HCT116 (cell line): ENCODE results near the gene RNU1-4. TPM values are rescaled to one million over a fixed set of nuclear protein-coding genes. Genes with fewer than 3 reads are reported as not detected.

Experiments
- ATAC-seq: fragments of 200-7000 bp; cut with Tn5 transposase; 2 replicates; pipeline ENCODE4 v1.9.1; 2020; ENCODE audit warnings: mild to moderate bottlenecking, moderate library complexity
- BruUV-seq: library from RNA; stranded (reverse); fragments of 400-500 nt; replicated peaks from 2 replicates; lab custom pipeline; 2021; lab: Mats Ljungman, UMichigan
- CTCF ChIA-PET: fragments of 300-600 bp; sonication (Branson Sonifier 250); formaldehyde crosslinking; loops from one replicate; lab custom pipeline; 2021; ENCODE audit warnings: antibody characterized with exemption; lab: Charles Lee
- POLR2A ChIA-PET: fragments of 300-600, 350-600 bp; sonication (Branson Sonifier 250); formaldehyde crosslinking; loops from one replicate; lab custom pipeline; 2021; ENCODE audit warnings: antibody characterized with exemption; lab: Charles Lee
- RAD21 ChIA-PET, 2 experiments: fragments of 300-600 bp; sonication (Branson Sonifier 250); formaldehyde crosslinking; loops; one replicate each; lab custom pipeline; 2023; ENCODE audit warnings: low total read pairs in 2 of 2; ENCODE audit not compliant: uncharacterized antibody in 2 of 2, unreplicated experiment in 2 of 2, low non-redundant PET in 1 of 2; lab: Charles Lee
- DNase-seq: peaks from one replicate; pipeline ENCODE4 v3.0.0-alpha.2; 2010; ENCODE audit warnings: low read depth, low spot score
- H2AFZ ChIP-seq: fragments of 200-600 bp; shearing (Covaris generic), sonication (generic); 2 replicates; pipeline ENCODE4 v1.6.1; 2017; ENCODE audit warnings: low read depth, mixed run types, mixed read lengths, antibody characterized with exemption, low read length; ENCODE audit not compliant: poor library complexity, severe bottlenecking
- H3K27ac ChIP-seq: 2 replicates; pipeline ENCODE4 v1.5.1; 2012; ENCODE audit warnings: low read depth, low read length
- H3K27me3 ChIP-seq: fragments of 200-600 bp; sonication (generic); 2 replicates; pipeline ENCODE4 v1.6.1; 2016; ENCODE audit warnings: mixed run types, low read length, mixed read lengths; ENCODE audit not compliant: insufficient read depth
- H3K36me3 ChIP-seq, 2 experiments: fragments of 200-500 bp in 1 of 2; fragments of 200-600 bp in 1 of 2; sonication (Bioruptor generic) in 1 of 2; sonication (generic) in 1 of 2; 2 replicates each; pipeline versions ENCODE4 v1.5.1 to v1.6.1; 2014 to 2016; ENCODE audit warnings: low read length in 2 of 2, inconsistent platforms in 1 of 2, mixed read lengths in 1 of 2, mixed run types in 1 of 2; ENCODE audit not compliant: insufficient read depth in 2 of 2, control insufficient read depth in 1 of 2
- H3K4me1 ChIP-seq, 2 experiments: fragments of 200-600 bp in 1 of 2; sonication (generic) in 1 of 2; 2 replicates each; pipeline versions ENCODE4 v1.5.1 to v1.6.1; 2012 to 2017; ENCODE audit warnings: low read length in 2 of 2, inconsistent platforms in 1 of 2, mild to moderate bottlenecking in 1 of 2, mixed read lengths in 1 of 2, mixed run types in 1 of 2, moderate library complexity in 1 of 2; ENCODE audit not compliant: insufficient read depth in 2 of 2, control insufficient read depth in 1 of 2
- H3K4me2 ChIP-seq: fragments of 200-600 bp; sonication (generic); 2 replicates; pipeline ENCODE4 v1.6.1; 2017; ENCODE audit warnings: mixed run types, low read length, mixed read lengths
- H3K4me3 ChIP-seq, 2 experiments: fragments of 200-600 bp in 1 of 2; sonication (generic) in 1 of 2; replicated peaks in 1 of 2; 2 replicates each; pipeline ENCODE4 v1.5.1; 2011 to 2016; ENCODE audit warnings: low read length in 2 of 2, control low read depth in 1 of 2, low read depth in 1 of 2, mild to moderate bottlenecking in 1 of 2, mixed read lengths in 1 of 2, mixed run types in 1 of 2
- H3K79me2 ChIP-seq: fragments of 200-600 bp; sonication (generic); 2 replicates; pipeline ENCODE4 v1.6.1; 2017; ENCODE audit warnings: mild to moderate bottlenecking, mixed run types, low read length, moderate library complexity, mixed read lengths; ENCODE audit not compliant: insufficient read depth
- H3K9ac ChIP-seq: fragments of 200-600 bp; sonication (generic); 2 replicates; pipeline ENCODE4 v1.6.1; 2016; ENCODE audit warnings: low read length, mixed read lengths
- H3K9me2 ChIP-seq: fragments of 200-600 bp; sonication (generic), shearing (Covaris generic); 2 replicates; pipeline ENCODE4 v1.6.1; 2017; ENCODE audit warnings: mixed run types, mild to moderate bottlenecking, moderate library complexity; ENCODE audit not compliant: insufficient read depth
- H3K9me3 ChIP-seq, 2 experiments: fragments of 200-500 bp in 1 of 2; fragments of 200-600 bp in 1 of 2; sonication (Bioruptor generic) in 1 of 2; sonication (generic) in 1 of 2; 2 replicates each; pipeline ENCODE4 v1.6.1; 2014 to 2017; ENCODE audit warnings: low read length in 2 of 2, mixed read lengths in 2 of 2, inconsistent platforms in 1 of 2, low read depth in 1 of 2, mild to moderate bottlenecking in 1 of 2, mixed run types in 1 of 2, moderate library complexity in 1 of 2; ENCODE audit not compliant: control insufficient read depth in 1 of 2, insufficient read depth in 1 of 2
- H4K20me1 ChIP-seq: fragments of 200-600 bp; sonication (generic), shearing (Covaris generic); 2 replicates; pipeline ENCODE4 v1.6.1; 2017; ENCODE audit warnings: mixed run types, mild to moderate bottlenecking, moderate library complexity; ENCODE audit not compliant: insufficient read depth
- ATF3 ChIP-seq: IDR thresholded peaks from 2 replicates; pipeline ENCODE4 v1.6.1; 2012
- CBX3 ChIP-seq: IDR thresholded peaks from 2 replicates; pipeline ENCODE4 v1.6.1; 2012; ENCODE audit warnings: low read depth
- CTCF ChIP-seq, 3 experiments: fragments of 200-600 bp in 1 of 3; sonication (generic) in 1 of 3; IDR thresholded peaks in 2 of 3; conservative IDR thresholded peaks in 1 of 3; 2 replicates each; pipeline ENCODE4 v1.5.1; 2012 to 2017; ENCODE audit warnings: low read depth in 2 of 3, low read length in 2 of 3, antibody characterized with exemption in 1 of 3, borderline replicate concordance in 1 of 3, control low read depth in 1 of 3, mild to moderate bottlenecking in 1 of 3, mixed read lengths in 1 of 3, mixed run types in 1 of 3, moderate library complexity in 1 of 3; ENCODE audit not compliant: insufficient read depth in 1 of 3
- EGR1 ChIP-seq: IDR thresholded peaks from 2 replicates; pipeline ENCODE4 v1.6.1; 2012; ENCODE audit warnings: low read depth
- ELF1 ChIP-seq: IDR thresholded peaks from 2 replicates; pipeline ENCODE4 v1.6.1; 2012; ENCODE audit warnings: low read depth, borderline replicate concordance
- EZH2 ChIP-seq: fragments of 200-600 bp; sonication (generic); IDR thresholded peaks from 2 replicates; pipeline ENCODE4 v1.6.1; 2017; ENCODE audit warnings: antibody characterized with exemption, mixed run types
- JUND ChIP-seq: IDR thresholded peaks from 2 replicates; pipeline ENCODE4 v1.6.1; 2012
- POLR2A ChIP-seq: IDR thresholded peaks from 2 replicates; pipeline ENCODE4 v1.7.0; 2011; ENCODE audit warnings: borderline replicate concordance; ENCODE audit not compliant: insufficient read depth, insufficient read length; ENCODE audit errors: extremely low read depth
- POLR2AphosphoS5 ChIP-seq: IDR thresholded peaks from 2 replicates; pipeline ENCODE4 v1.6.1; 2011; ENCODE audit warnings: mild to moderate bottlenecking, low read depth, low read length, moderate library complexity
- RAD21 ChIP-seq: IDR thresholded peaks from 2 replicates; pipeline ENCODE4 v1.6.1; 2012; ENCODE audit warnings: low read depth, mild to moderate bottlenecking
- REST ChIP-seq: IDR thresholded peaks from 2 replicates; pipeline ENCODE4 v1.6.1; 2012; ENCODE audit warnings: low read depth
- SIN3A ChIP-seq: IDR thresholded peaks from 2 replicates; pipeline ENCODE4 v1.6.1; 2012; ENCODE audit warnings: low read depth
- SP1 ChIP-seq: IDR thresholded peaks from 2 replicates; pipeline ENCODE4 v1.6.1; 2012; ENCODE audit warnings: low read depth
- TCF7L2 ChIP-seq: IDR thresholded peaks from 2 replicates; pipeline ENCODE4 v1.7.0; 2011; ENCODE audit warnings: borderline replicate concordance, inconsistent platforms; ENCODE audit not compliant: insufficient read depth, insufficient read length; ENCODE audit errors: extremely low read depth
- YY1 ChIP-seq: IDR thresholded peaks from 2 replicates; pipeline ENCODE4 v1.6.1; 2011; ENCODE audit warnings: low read length, low read depth, moderate library complexity, mild to moderate bottlenecking; ENCODE audit not compliant: insufficient replicate concordance; ENCODE audit errors: extremely low read depth
- ZFX ChIP-seq: fragments of 450-650 bp; IDR thresholded peaks from 2 replicates; pipeline ENCODE4 v1.6.1; 2017
- ZNF274 ChIP-seq: fragments of 200-500 bp; sonication (Bioruptor generic); IDR thresholded peaks from 2 replicates; pipeline ENCODE4 v1.6.1; 2014; ENCODE audit warnings: mild to moderate bottlenecking, low read depth, low read length, inconsistent platforms
- intact Hi-C: fragments of 100-400 bp; cut with micrococcal nuclease; formaldehyde crosslinking; loops from 2 replicates; pipeline ENCODE4 v1.10.0; 2022
- total RNA-seq: library from RNA; stranded (reverse); gene quantifications from one replicate; pipeline ENCODE4 v1.2.1, GENCODE V29; 2021; ENCODE audit not compliant: unreplicated experiment
- TF ChIP-seq, protein P1 (sequence below): IDR thresholded peaks from 2 replicates; pipeline ENCODE4 v1.6.1; 2012

Gene RNU1-4
- total RNA-seq, 1 experiment from 2014 or later, result 1,685 TPM

DNA sequence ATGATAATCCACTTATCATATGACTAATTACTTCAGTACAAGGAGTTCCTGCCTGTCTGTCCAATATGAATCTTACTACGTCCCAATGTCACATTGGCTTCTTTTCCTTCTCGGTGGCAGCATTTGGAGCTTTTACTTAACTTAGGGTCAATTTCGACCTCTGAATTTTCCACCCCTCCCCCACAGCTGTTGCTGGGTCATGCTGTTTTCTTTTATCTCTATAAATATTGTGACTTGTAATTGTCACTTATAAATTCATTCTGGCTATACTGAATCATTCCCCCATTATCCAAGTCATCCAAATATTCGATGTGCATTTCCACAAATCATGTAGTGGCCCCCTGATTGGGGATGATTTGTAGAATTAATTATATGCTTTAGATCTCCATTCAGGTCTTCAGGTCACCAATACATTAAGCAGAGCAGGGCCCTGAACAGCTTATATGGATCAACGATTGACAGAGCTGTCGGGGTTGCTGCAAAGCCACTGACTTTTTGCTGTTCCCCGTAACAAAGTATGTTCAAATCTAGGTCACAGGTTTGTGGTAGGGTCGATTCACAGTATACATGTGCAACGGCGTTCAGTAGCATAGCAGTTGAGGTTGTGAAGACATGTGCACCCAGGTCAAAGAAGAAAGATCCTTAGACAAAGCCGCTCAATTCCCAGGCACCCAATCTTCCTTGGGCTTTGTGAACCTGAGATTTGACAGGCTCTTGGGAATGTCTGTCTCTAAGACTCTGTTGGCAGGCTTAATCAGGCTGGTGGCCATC, 18.3 kb upstream of the RNU1-4 start:
- DNase-seq, result no peak
- no TSS peak for BruUV-seq

More for the DNA sequence above, 18.3 kb upstream of the RNU1-4 start:
- no peak for ATAC-seq
- Histone ChIP-seq H3K9ac (no peak overlapping the region), H3K4me1 (peaks cover 4 to 13% of the 10 kb centered on the region in 2 experiments; a peak in 3 of 4 replicates), H2AFZ (no peak overlapping the region), H3K27me3 (no peaks in the 10 kb centered on the region), H3K4me3 (no peak overlapping the region), H3K4me2 (no peak overlapping the region), H4K20me1 (no peaks in the 10 kb centered on the region), H3K27ac (no peak overlapping the region), H3K9me2 (no peaks in the 10 kb centered on the region), H3K36me3 (no peaks in the 10 kb centered on the region), H3K79me2 (no peaks in the 10 kb centered on the region), H3K9me3 (no peaks in the 10 kb centered on the region)
- POLR2A ChIA-PET, result no interaction called here
- CTCF ChIA-PET, result interaction anchor here (0.9 to 1.4 kb wide), 3 partner anchors 13 to 15 kb away, joined by 3 to 4 read pairs (median 3); no protein-coding TSS in a partner anchor
- TF ChIP-seq SP1, result no peak
- TF ChIP-seq CTCF (IDR thresholded peaks at IDR 0.05 in 2 of 3, conservative IDR thresholded peaks at IDR 0.05 in 1 of 3; ENCODE audit: borderline replicate concordance in 1 of 3, insufficient read depth in 1 of 3, low read depth in 2 of 3, low read length in 2 of 3), result no peak
- no peak for TF ChIP-seq TCF7L2
- TF ChIP-seq CBX3, result no peak
- no peak for TF ChIP-seq ZFX
- no peak for TF ChIP-seq EGR1
- no peak for TF ChIP-seq EZH2
- TF ChIP-seq RAD21, result no peak
- no peak for TF ChIP-seq REST
- TF ChIP-seq, protein P1, sequence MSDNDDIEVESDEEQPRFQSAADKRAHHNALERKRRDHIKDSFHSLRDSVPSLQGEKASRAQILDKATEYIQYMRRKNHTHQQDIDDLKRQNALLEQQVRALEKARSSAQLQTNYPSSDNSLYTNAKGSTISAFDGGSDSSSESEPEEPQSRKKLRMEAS, result no peak
- no peak for TF ChIP-seq ELF1
- no peak for TF ChIP-seq ZNF274
- TF ChIP-seq POLR2AphosphoS5, result no peak
- no peak for TF ChIP-seq JUND
- no peak for TF ChIP-seq POLR2A
- no peak for TF ChIP-seq SIN3A
- TF ChIP-seq YY1, result no peak
- TF ChIP-seq ATF3, result no peak
- intact Hi-C loops, result no loop called here
- RAD21 ChIA-PET, result no interaction called here
